GM23338 (cell line): ENCODE measurements around the gene EIF4G3. TPM values are rescaled to one million over a fixed set of nuclear protein-coding genes. Genes with fewer than 3 reads are reported as not detected.

Experiments
- ATAC-seq: fragments of 200-7000 bp; cut with Tn5 transposase; 3 replicates; pipeline ENCODE4 v1.9.1; 2020
- DNase-seq: peaks from one replicate; pipeline ENCODE4 v3.0.0-alpha.2; 2015; ENCODE audit warnings: low spot score
- H2AFZ ChIP-seq: fragments of 200-600 bp; sonication (generic); 2 replicates; pipeline ENCODE4 v1.8.0; 2016; ENCODE audit warnings: antibody characterized with exemption, mild to moderate bottlenecking, moderate library complexity
- H3F3A ChIP-seq: fragments of 200-600 bp; sonication (generic); replicated peaks from 2 replicates; pipeline ENCODE4 v1.8.0; 2017; ENCODE audit warnings: antibody characterized with exemption, mixed run types, low read depth
- H3K27ac ChIP-seq: fragments of 200-600 bp; sonication (generic); 2 replicates; pipeline ENCODE4 v1.6.1; 2016; ENCODE audit warnings: low read depth
- H3K27me3 ChIP-seq: fragments of 200-600 bp; sonication (generic); 2 replicates; pipeline ENCODE4 v1.8.0; 2016; ENCODE audit warnings: mild to moderate bottlenecking, mixed run types, moderate library complexity; ENCODE audit not compliant: insufficient read depth
- H3K36me3 ChIP-seq: fragments of 200-600 bp; sonication (generic); 2 replicates; pipeline ENCODE4 v1.8.0; 2016; ENCODE audit warnings: mild to moderate bottlenecking; ENCODE audit not compliant: insufficient read depth
- H3K4me1 ChIP-seq: fragments of 200-600 bp; sonication (generic); 2 replicates; pipeline ENCODE4 v1.8.0; 2016; ENCODE audit warnings: mild to moderate bottlenecking, moderate library complexity; ENCODE audit not compliant: insufficient read depth
- H3K4me2 ChIP-seq: fragments of 200-600 bp; sonication (generic); 2 replicates; pipeline ENCODE4 v1.7.1; 2017; ENCODE audit warnings: mixed run types
- H3K4me3 ChIP-seq: fragments of 200-600 bp; sonication (generic); 2 replicates; pipeline ENCODE4 v1.6.1; 2016; ENCODE audit warnings: mixed run types
- H3K79me2 ChIP-seq: fragments of 200-600 bp; sonication (generic); replicated peaks from 2 replicates; pipeline ENCODE4 v1.8.0; 2017; ENCODE audit warnings: mild to moderate bottlenecking; ENCODE audit not compliant: insufficient read depth
- H3K9me2 ChIP-seq: fragments of 200-600 bp; sonication (generic); 2 replicates; pipeline ENCODE4 v1.8.0; 2017; ENCODE audit not compliant: insufficient read depth
- H4K20me1 ChIP-seq: fragments of 200-600 bp; sonication (generic); replicated peaks from 2 replicates; pipeline ENCODE4 v1.8.0; 2017; ENCODE audit warnings: mild to moderate bottlenecking; ENCODE audit not compliant: insufficient read depth
- H3K27ac Mint-ChIP-seq: 2 replicates; pipeline ENCODE4 v1.8.0; 2020; ENCODE audit warnings: inconsistent platforms, mild to moderate bottlenecking, moderate library complexity, mixed read lengths
- H3K27me3 Mint-ChIP-seq: 3 replicates; pipeline ENCODE4 v1.8.0; 2022; ENCODE audit warnings: low read depth, mild to moderate bottlenecking, moderate library complexity, mixed read lengths, inconsistent platforms; ENCODE audit not compliant: insufficient read depth, poor library complexity
- H3K36me3 Mint-ChIP-seq: 3 replicates; pipeline ENCODE4 v1.8.0; 2021; ENCODE audit warnings: low read depth, mild to moderate bottlenecking, inconsistent platforms, moderate library complexity, mixed read lengths
- H3K4me1 Mint-ChIP-seq: 3 replicates; pipeline ENCODE4 v1.8.0; 2020; ENCODE audit warnings: mild to moderate bottlenecking, inconsistent platforms, mixed read lengths
- H3K4me3 Mint-ChIP-seq: 3 replicates; pipeline ENCODE4 v1.8.0; 2021; ENCODE audit warnings: moderate library complexity, mild to moderate bottlenecking, inconsistent platforms, mixed read lengths
- H3K9me3 Mint-ChIP-seq: 3 replicates; pipeline ENCODE4 v1.8.0; 2020; ENCODE audit warnings: moderate library complexity, mild to moderate bottlenecking, inconsistent platforms, mixed read lengths
- CREB1 ChIP-seq: fragments of 250-450 bp; sonication (Bioruptor Pico); IDR thresholded peaks from 2 replicates; pipeline ENCODE4 v1.5.0; 2020; ENCODE audit warnings: low read depth, mild to moderate bottlenecking, moderate library complexity
- EZH2 ChIP-seq: fragments of 200-600 bp; sonication (generic); IDR thresholded peaks from one replicate; pipeline ENCODE4 v1.8.0; 2017; ENCODE audit warnings: antibody characterized with exemption, mild to moderate bottlenecking, low read depth; ENCODE audit not compliant: unreplicated experiment
- EZH2phosphoT487 ChIP-seq: fragments of 200-600 bp; sonication (generic); IDR thresholded peaks from one replicate; pipeline ENCODE4 v1.8.1; 2018; ENCODE audit warnings: antibody characterized with exemption; ENCODE audit not compliant: unreplicated experiment
- JUNB ChIP-seq: IDR thresholded peaks from one replicate; pipeline ENCODE4 v1.6.1; 2016; ENCODE audit warnings: antibody characterized with exemption; ENCODE audit not compliant: unreplicated experiment
- NANOG ChIP-seq: IDR thresholded peaks from 2 replicates; pipeline ENCODE4 v1.6.1; 2016; ENCODE audit warnings: antibody characterized with exemption, borderline replicate concordance
- POLR2AphosphoS5 ChIP-seq: IDR thresholded peaks from 2 replicates; pipeline ENCODE4 v1.6.1; 2016; ENCODE audit warnings: antibody characterized with exemption, low read depth
- STAT1 ChIP-seq: IDR thresholded peaks from one replicate; pipeline ENCODE4 v1.6.1; 2016; ENCODE audit warnings: antibody characterized with exemption; ENCODE audit not compliant: unreplicated experiment
- ZNF114 ChIP-seq: fragments of 250-450 bp; sonication (Bioruptor Pico); IDR thresholded peaks from 2 replicates; pipeline ENCODE4 v1.5.0; 2020; ENCODE audit warnings: mild to moderate bottlenecking, moderate library complexity
- ZNF331 ChIP-seq: fragments of 250-450 bp; sonication (Bioruptor Pico); IDR thresholded peaks from 2 replicates; pipeline ENCODE4 v1.5.0; 2020; ENCODE audit warnings: low read depth, mild to moderate bottlenecking, moderate library complexity
- polyA plus RNA-seq: library from polyadenylated mRNA; unstranded; fragments of >200 nt; fragmentation: Nextera tagmentation; extraction: Ambion mirVana; gene quantifications from 2 replicates; pipeline ENCODE4 v1.2.1, GENCODE V29; 2016
- total RNA-seq: library from RNA; depleted of rRNA; stranded (reverse); fragments of >200 nt; shearing (Covaris generic); gene quantifications from 2 replicates; pipeline ENCODE4 v1.2.3, GENCODE V29; 2014
- TF ChIP-seq, protein P1 (sequence below): IDR thresholded peaks from one replicate; pipeline ENCODE4 v1.6.1; 2018; ENCODE audit warnings: antibody characterized with exemption; ENCODE audit not compliant: unreplicated experiment
- TF ChIP-seq, protein P2 (sequence below), 2 experiments: fragments of 200-600 bp in 1 of 2; sonication (generic) in 1 of 2; conservative IDR thresholded peaks; 2 replicates each; pipeline versions ENCODE4 v1.5.1 to v1.6.1; 2016 to 2017; ENCODE audit warnings: antibody characterized with exemption in 2 of 2, low read depth in 2 of 2, mild to moderate bottlenecking in 2 of 2, moderate library complexity in 1 of 2
- TF ChIP-seq, protein P3 (sequence below): IDR thresholded peaks from 2 replicates; pipeline ENCODE4 v1.6.1; 2016; ENCODE audit warnings: antibody characterized with exemption
- TF ChIP-seq, protein P4 (sequence below): fragments of 250-450 bp; sonication (Bioruptor Pico); IDR thresholded peaks from 2 replicates; pipeline ENCODE4 v1.5.0; 2020; ENCODE audit warnings: mild to moderate bottlenecking, moderate library complexity

Gene EIF4G3
- total and polyA plus RNA-seq, 2 experiments from 2014 or later, result 37.9 to 68.1 TPM

DNA sequence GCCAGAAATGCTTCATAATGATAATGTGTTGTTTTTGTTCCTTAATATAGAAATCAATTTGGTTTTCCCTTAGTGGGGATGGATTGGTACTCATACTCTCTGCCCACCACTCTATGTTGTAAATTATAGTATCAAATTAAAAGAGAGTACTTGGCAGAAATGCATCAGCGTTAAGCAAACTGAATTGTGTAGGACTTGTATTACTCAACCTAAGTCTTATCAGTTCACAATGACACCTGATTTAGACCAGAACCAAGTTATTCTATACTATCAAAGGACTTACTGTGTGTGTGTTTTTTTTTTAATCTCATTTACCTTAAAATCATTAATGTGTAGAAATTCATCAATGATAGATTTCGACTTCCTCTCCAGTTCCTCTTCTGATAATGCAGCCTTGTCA is 327.6 kb downstream of the EIF4G3 start (continued):
- TF ChIP-seq, protein P1, sequence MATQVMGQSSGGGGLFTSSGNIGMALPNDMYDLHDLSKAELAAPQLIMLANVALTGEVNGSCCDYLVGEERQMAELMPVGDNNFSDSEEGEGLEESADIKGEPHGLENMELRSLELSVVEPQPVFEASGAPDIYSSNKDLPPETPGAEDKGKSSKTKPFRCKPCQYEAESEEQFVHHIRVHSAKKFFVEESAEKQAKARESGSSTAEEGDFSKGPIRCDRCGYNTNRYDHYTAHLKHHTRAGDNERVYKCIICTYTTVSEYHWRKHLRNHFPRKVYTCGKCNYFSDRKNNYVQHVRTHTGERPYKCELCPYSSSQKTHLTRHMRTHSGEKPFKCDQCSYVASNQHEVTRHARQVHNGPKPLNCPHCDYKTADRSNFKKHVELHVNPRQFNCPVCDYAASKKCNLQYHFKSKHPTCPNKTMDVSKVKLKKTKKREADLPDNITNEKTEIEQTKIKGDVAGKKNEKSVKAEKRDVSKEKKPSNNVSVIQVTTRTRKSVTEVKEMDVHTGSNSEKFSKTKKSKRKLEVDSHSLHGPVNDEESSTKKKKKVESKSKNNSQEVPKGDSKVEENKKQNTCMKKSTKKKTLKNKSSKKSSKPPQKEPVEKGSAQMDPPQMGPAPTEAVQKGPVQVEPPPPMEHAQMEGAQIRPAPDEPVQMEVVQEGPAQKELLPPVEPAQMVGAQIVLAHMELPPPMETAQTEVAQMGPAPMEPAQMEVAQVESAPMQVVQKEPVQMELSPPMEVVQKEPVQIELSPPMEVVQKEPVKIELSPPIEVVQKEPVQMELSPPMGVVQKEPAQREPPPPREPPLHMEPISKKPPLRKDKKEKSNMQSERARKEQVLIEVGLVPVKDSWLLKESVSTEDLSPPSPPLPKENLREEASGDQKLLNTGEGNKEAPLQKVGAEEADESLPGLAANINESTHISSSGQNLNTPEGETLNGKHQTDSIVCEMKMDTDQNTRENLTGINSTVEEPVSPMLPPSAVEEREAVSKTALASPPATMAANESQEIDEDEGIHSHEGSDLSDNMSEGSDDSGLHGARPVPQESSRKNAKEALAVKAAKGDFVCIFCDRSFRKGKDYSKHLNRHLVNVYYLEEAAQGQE, result no peak
- TF ChIP-seq NANOG (no peak), CREB1 (CRISPR knock-in tag) (no peak), POLR2AphosphoS5 (no peak), ZNF331 (no peak), JUNB (no peak)

DNA sequence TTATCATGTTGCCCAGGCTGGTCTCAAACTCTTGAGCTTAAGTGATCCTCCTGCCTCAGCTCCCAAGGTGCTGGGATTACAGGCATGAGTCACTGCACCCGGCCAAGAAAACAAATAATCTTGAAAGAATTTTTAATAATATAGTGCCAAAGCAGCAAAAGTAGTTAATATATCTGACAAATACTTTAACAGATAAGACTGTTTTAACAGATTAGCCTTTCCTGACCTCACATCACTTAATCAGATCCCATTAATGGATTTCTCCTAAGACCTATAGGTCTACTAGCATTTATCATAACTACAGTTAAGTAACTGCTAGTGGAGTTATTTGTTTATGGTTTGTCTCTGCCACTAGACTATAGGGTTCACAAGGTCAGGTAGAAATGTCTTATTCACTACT is 328.5 kb downstream of the EIF4G3 start:
- Mint-ChIP-seq H3K27ac (no peak overlapping the region), H3K4me1 (no peaks in the 10 kb centered on the region), H3K36me3 (peaks cover 76% of the 10 kb centered on the region), H3K27me3 (peaks cover 4% of the 10 kb centered on the region), H3K9me3 (no peaks in the 10 kb centered on the region), H3K4me3 (no peak overlapping the region)
- H3K27ac ChIP-seq, result no peak overlapping the region
- H3K36me3 ChIP-seq, result peaks cover 30% of the 10 kb centered on the region
- H3K4me1 ChIP-seq, result no peaks in the 10 kb centered on the region
- H3K9me2 ChIP-seq, result no peaks in the 10 kb centered on the region
- DNase-seq, result no peak
- H3K4me3 ChIP-seq, result no peak overlapping the region
- 0 out of 2 replicates have a peak, but pooled peaks cover 7% of the 10 kb centered on the region for H4K20me1 ChIP-seq
- H3K79me2 ChIP-seq, result no peaks in the 10 kb centered on the region
- H2AFZ ChIP-seq, result no peak overlapping the region
- H3K4me2 ChIP-seq, result no peak overlapping the region
- H3K27me3 ChIP-seq, result no peaks in the 10 kb centered on the region
- no peak for ATAC-seq
- H3F3A ChIP-seq, result 0 out of 2 replicates have a peak, but pooled peaks cover 3% of the 10 kb centered on the region
- TF ChIP-seq JUNB (no peak), EZH2phosphoT487 (no peak), NANOG (no peak), POLR2AphosphoS5 (no peak), ZNF114 (CRISPR knock-in tag) (no peak), CREB1 (CRISPR knock-in tag) (no peak), EZH2 (no peak), STAT1 (no peak)
- TF ChIP-seq, protein P2, sequence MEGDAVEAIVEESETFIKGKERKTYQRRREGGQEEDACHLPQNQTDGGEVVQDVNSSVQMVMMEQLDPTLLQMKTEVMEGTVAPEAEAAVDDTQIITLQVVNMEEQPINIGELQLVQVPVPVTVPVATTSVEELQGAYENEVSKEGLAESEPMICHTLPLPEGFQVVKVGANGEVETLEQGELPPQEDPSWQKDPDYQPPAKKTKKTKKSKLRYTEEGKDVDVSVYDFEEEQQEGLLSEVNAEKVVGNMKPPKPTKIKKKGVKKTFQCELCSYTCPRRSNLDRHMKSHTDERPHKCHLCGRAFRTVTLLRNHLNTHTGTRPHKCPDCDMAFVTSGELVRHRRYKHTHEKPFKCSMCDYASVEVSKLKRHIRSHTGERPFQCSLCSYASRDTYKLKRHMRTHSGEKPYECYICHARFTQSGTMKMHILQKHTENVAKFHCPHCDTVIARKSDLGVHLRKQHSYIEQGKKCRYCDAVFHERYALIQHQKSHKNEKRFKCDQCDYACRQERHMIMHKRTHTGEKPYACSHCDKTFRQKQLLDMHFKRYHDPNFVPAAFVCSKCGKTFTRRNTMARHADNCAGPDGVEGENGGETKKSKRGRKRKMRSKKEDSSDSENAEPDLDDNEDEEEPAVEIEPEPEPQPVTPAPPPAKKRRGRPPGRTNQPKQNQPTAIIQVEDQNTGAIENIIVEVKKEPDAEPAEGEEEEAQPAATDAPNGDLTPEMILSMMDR (conservative IDR thresholded peaks at IDR 0.05; ENCODE audit: low read depth in 2 of 2), result no peak
- TF ChIP-seq, protein P3, sequence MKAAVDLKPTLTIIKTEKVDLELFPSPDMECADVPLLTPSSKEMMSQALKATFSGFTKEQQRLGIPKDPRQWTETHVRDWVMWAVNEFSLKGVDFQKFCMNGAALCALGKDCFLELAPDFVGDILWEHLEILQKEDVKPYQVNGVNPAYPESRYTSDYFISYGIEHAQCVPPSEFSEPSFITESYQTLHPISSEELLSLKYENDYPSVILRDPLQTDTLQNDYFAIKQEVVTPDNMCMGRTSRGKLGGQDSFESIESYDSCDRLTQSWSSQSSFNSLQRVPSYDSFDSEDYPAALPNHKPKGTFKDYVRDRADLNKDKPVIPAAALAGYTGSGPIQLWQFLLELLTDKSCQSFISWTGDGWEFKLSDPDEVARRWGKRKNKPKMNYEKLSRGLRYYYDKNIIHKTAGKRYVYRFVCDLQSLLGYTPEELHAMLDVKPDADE, result no peak
- TF ChIP-seq, protein P4, sequence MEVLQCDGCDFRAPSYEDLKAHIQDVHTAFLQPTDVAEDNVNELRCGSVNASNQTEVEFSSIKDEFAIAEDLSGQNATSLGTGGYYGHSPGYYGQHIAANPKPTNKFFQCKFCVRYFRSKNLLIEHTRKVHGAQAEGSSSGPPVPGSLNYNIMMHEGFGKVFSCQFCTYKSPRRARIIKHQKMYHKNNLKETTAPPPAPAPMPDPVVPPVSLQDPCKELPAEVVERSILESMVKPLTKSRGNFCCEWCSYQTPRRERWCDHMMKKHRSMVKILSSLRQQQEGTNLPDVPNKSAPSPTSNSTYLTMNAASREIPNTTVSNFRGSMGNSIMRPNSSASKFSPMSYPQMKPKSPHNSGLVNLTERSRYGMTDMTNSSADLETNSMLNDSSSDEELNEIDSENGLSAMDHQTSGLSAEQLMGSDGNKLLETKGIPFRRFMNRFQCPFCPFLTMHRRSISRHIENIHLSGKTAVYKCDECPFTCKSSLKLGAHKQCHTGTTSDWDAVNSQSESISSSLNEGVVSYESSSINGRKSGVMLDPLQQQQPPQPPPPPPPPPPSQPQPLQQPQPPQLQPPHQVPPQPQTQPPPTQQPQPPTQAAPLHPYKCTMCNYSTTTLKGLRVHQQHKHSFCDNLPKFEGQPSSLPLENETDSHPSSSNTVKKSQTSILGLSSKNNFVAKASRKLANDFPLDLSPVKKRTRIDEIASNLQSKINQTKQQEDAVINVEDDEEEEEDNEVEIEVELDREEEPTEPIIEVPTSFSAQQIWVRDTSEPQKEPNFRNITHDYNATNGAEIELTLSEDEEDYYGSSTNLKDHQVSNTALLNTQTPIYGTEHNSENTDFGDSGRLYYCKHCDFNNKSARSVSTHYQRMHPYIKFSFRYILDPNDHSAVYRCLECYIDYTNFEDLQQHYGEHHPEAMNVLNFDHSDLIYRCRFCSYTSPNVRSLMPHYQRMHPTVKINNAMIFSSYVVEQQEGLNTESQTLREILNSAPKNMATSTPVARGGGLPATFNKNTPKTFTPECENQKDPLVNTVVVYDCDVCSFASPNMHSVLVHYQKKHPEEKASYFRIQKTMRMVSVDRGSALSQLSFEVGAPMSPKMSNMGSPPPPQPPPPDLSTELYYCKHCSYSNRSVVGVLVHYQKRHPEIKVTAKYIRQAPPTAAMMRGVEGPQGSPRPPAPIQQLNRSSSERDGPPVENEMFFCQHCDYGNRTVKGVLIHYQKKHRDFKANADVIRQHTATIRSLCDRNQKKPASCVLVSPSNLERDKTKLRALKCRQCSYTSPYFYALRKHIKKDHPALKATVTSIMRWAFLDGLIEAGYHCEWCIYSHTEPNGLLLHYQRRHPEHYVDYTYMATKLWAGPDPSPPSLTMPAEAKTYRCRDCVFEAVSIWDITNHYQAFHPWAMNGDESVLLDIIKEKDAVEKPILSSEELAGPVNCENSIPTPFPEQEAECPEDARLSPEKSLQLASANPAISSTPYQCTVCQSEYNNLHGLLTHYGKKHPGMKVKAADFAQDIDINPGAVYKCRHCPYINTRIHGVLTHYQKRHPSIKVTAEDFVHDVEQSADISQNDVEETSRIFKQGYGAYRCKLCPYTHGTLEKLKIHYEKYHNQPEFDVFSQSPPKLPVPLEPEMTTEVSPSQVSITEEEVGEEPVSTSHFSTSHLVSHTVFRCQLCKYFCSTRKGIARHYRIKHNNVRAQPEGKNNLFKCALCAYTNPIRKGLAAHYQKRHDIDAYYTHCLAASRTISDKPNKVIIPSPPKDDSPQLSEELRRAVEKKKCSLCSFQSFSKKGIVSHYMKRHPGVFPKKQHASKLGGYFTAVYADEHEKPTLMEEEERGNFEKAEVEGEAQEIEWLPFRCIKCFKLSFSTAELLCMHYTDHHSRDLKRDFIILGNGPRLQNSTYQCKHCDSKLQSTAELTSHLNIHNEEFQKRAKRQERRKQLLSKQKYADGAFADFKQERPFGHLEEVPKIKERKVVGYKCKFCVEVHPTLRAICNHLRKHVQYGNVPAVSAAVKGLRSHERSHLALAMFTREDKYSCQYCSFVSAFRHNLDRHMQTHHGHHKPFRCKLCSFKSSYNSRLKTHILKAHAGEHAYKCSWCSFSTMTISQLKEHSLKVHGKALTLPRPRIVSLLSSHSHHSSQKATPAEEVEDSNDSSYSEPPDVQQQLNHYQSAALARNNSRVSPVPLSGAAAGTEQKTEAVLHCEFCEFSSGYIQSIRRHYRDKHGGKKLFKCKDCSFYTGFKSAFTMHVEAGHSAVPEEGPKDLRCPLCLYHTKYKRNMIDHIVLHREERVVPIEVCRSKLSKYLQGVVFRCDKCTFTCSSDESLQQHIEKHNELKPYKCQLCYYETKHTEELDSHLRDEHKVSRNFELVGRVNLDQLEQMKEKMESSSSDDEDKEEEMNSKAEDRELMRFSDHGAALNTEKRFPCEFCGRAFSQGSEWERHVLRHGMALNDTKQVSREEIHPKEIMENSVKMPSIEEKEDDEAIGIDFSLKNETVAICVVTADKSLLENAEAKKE (CRISPR knock-in tag), result no peak
